GM12801 (cell line): ENCODE measurements around the gene SH3D19.

Experiments
- CTCF ChIP-seq: IDR thresholded peaks from one replicate; pipeline ENCODE4 v1.5.1; 2011; ENCODE audit warnings: control low read depth; ENCODE audit not compliant: insufficient read length; ENCODE audit errors: extremely low read depth

SH3D19 gene

DNA sequence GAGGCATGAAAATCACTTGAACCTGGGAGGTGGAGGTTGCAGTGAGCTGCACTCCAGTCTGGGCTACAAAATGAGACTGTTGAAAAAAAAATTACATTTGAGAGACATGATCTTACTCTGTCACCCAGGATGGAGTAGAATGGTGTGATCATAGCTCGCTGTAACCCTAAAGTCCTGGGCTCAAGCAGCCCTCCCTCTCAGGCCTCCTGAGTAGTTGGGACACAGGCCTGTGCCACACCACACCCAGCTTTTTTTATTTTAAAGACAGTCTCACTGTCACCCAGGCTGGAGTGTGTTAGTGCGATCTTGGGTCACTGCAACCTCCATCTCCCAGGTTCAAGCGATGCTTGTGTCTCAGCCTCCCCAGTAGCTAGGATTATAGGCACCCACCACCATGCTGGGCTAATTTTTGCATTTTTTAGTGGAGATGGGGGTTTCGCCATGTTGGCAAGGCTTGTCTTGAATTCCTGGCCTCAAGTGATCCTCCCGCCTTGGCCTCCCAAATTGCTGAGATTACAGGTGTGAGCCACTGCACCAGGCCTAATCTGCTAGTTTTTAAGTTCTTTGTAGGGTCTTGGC lies 219.9 kb downstream of the SH3D19 start:
- TF ChIP-seq CTCF = no peak

DNA sequence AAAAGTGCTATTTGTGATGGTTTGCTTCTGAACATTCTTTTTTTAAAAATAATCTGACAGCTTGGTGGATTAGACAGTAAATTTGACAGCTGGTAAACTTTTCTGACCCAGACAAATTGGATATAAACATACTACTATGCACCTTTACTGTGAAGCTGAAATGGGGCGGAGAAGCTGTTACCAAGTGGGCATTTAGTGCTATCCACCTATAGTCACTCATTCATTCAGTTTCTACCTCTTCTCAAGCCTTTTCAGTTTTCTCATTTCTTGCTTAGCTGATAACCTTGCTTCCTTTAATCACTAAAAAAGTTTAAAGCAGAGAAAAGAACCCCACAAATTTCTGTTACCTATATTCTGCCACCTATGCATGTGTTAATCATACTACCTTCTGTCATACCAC lies 220.8 kb downstream of the SH3D19 start:
- no peak for TF ChIP-seq CTCF

- no peak for TF ChIP-seq CTCF
Observed at GRCh38 chr4:151103758-151104157, 221.6 kb downstream of the SH3D19 start.

GRCh38 chr4:151100531-151100930 lies 224.9 kb downstream of the SH3D19 start:
- no peak for TF ChIP-seq CTCF

- TF ChIP-seq CTCF = no peak
Observed at GRCh38 chr4:151099976-151100417, 225.4 kb downstream of the SH3D19 start.

DNA sequence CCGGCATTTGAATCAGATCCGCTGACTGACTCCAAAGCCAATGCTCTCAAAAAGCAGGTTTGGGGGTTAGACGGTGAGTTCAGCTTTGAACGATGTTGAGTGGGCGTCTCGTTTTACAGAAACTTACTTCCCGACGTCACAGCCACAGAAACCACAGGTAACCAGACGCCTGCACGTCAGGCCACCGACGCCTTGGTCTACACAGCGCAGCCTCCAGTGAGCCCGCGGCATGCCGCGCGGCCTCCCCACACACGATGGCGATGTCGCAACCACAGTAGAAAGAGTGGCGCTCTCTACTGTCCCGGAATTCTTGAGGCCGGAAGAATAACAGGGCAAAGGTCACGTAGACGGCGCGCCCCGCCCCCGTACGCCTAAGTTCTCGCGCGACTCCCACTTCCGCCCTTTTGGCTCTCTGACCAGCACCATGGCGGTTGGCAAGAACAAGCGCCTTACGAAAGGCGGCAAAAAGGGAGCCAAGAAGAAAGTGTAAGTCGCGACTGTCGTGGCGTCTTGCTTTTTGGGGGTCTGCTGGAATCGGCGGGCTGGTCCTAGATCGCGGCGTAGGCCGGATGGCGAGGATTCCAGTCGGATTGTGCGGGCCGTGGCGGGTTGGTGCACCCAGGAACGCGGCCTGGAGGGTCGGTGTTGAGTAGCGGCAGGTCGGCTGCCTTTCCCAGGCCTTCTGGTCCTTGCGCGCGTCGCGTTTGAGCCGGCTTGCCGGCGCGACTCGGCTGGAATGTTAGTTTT lies 226.0 kb downstream of the SH3D19 start, which contains the start of gene RPS3A:
TSS of gene RPS3A (plus strand) at position 400 of the 747 bp plus-strand sequence. CDS start at position 425, 25 bp downstream.
- TF ChIP-seq CTCF = peak; percentile 50

GRCh38 chr4:151098979-151099228 lies 226.5 kb downstream of the SH3D19 start:
- TF ChIP-seq CTCF = no peak
